Esophagus muscularis mucosa (tissue), 2 donors: Measurements from ENCODE around the gene ADAMTS1.

Experiments used
- POLR2A ChIP-seq: fragments of 450-650 bp; IDR thresholded peaks from one replicate; pipeline ENCODE4 v1.6.1; 2017; ENCODE audit warnings: antibody characterized with exemption, moderate library complexity, mild to moderate bottlenecking, low read depth
- POLR2AphosphoS5 ChIP-seq, 2 donors: sonication (generic); formaldehyde crosslinking; IDR thresholded peaks; one replicate each; pipeline ENCODE4 v1.6.1; 2017; ENCODE audit warnings: antibody characterized with exemption in 2 of 2

GRCh38 chr21:26835027-26835713 lies 10.0 kb downstream of the ADAMTS1 start:
- TF ChIP-seq POLR2AphosphoS5 (IDR thresholded peaks at IDR 0.05) = peak; percentile 11 to 28
- TF ChIP-seq POLR2A = no peak
